ENCODE data around the gene CSNK1D.

Gene CSNK1D

DNA sequence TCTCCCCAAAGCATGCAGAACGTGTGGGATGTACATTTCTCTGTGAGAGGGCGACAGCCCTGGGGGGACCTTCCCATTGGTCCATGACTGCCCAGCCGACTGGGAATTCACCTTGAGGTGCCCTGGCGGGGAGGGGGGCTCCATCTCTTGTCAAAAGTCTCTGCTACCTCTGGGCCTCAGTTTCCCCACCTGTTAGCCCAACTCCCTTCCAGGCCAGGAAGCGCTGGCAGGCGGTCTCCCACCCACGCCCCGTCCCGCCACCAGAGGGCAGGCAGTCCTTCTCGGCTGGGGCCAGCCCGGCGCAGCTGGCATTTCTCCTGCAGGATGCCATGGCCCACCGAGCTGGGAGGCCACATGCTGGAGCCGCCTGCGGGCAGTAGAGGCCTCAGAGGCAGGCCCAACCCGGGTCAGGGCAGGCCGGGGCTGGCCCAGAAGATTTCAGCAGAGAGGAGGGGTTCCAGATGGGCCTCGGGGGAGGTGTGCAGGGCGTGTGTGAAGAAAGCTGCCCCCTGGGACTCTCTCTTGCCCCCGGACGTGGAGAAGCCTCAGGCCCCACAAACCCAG lies 27.3 kb upstream of the CSNK1D start:
- Histone ChIP-seq H3K9ac (ENCODE audit: low read depth in 1 of 2, low read length in 2 of 2) (peak overlapping the region in 1 of 2 donors; percentile 6), H3K36me3 (ENCODE audit: control insufficient read depth in 2 of 2, insufficient read depth in 2 of 2, low read length in 2 of 2) (no peaks in the 10 kb centered on the region), H3K4me3 (ENCODE audit: low read length in 2 of 2) (no peak overlapping the region), H3K27ac (ENCODE audit: low read depth in 2 of 2, low read length in 2 of 2) (no peak overlapping the region), H3K9me3 (ENCODE audit: control insufficient read depth in 2 of 2, low read length in 2 of 2) (no peaks in the 10 kb centered on the region), H3K4me1 (ENCODE audit: control insufficient read depth in 2 of 2, insufficient read depth in 2 of 2, low read length in 2 of 2) (peaks cover 30 to 34% of the 10 kb centered on the region in 2 donors), H3K27me3 (ENCODE audit: control insufficient read depth in 2 of 2, insufficient read depth in 2 of 2, low read length in 2 of 2) (no peaks in the 10 kb centered on the region)

DNA sequence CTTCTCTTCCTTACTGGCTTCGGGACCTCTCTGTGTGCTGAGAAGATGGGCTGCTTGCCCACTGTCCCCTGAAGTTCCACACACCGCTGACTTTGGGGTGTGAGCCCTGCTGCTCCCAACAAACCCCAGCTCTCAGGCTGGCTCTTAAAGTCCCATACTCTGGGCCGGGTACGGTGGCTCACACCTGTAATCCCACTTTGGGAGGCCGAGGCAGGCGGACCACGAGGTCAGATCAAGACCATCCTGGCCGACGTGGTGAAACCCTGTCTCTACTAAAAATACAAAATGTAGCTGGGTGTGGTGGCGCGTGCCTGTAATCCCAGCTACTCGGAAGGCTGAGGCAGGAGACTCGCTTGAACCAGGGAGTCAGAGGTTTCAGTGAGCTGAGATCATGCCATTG lies 26.7 kb upstream of the CSNK1D start:
- Histone ChIP-seq H3K9ac (ENCODE audit: low read depth in 1 of 2, low read length in 2 of 2) (no peak overlapping the region), H3K36me3 (ENCODE audit: control insufficient read depth in 2 of 2, insufficient read depth in 2 of 2, low read length in 2 of 2) (no peaks in the 10 kb centered on the region), H3K27ac (ENCODE audit: low read depth in 2 of 2, low read length in 2 of 2) (no peak overlapping the region), H3K4me3 (ENCODE audit: low read length in 2 of 2) (no peak overlapping the region), H3K9me3 (ENCODE audit: control insufficient read depth in 2 of 2, low read length in 2 of 2) (no peaks in the 10 kb centered on the region), H3K4me1 (ENCODE audit: control insufficient read depth in 2 of 2, insufficient read depth in 2 of 2, low read length in 2 of 2) (peaks cover 33 to 37% of the 10 kb centered on the region in 2 donors), H3K27me3 (ENCODE audit: control insufficient read depth in 2 of 2, insufficient read depth in 2 of 2, low read length in 2 of 2) (no peaks in the 10 kb centered on the region)

DNA sequence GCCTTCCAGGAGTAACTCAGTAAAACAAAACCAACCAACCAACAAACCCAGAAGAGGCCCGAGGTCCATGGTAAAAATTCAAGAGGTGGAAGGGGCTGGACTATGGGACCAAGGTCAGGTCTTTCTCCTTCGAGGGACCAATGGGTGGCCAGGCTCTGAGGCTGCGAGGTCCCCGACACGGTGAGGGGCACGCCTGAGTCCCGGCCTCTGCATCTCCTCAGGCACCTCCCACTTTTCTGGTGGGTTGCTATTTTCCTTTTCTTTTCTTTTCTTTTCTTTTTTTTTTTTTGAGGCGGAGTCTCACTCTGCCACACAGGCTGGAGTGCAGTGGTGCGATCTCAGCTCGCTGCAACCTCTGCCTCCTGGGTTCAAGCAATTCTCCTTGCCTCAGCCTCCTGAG lies 26.0 kb upstream of the CSNK1D start:
- Histone ChIP-seq H3K4me3 (ENCODE audit: low read length in 2 of 2) (no peak overlapping the region), H3K27ac (ENCODE audit: low read depth in 2 of 2, low read length in 2 of 2) (peak overlapping the region in 1 of 2 donors; percentile 96), H3K4me1 (ENCODE audit: control insufficient read depth in 2 of 2, insufficient read depth in 2 of 2, low read length in 2 of 2) (peaks cover 40 to 44% of the 10 kb centered on the region in 2 donors)

DNA sequence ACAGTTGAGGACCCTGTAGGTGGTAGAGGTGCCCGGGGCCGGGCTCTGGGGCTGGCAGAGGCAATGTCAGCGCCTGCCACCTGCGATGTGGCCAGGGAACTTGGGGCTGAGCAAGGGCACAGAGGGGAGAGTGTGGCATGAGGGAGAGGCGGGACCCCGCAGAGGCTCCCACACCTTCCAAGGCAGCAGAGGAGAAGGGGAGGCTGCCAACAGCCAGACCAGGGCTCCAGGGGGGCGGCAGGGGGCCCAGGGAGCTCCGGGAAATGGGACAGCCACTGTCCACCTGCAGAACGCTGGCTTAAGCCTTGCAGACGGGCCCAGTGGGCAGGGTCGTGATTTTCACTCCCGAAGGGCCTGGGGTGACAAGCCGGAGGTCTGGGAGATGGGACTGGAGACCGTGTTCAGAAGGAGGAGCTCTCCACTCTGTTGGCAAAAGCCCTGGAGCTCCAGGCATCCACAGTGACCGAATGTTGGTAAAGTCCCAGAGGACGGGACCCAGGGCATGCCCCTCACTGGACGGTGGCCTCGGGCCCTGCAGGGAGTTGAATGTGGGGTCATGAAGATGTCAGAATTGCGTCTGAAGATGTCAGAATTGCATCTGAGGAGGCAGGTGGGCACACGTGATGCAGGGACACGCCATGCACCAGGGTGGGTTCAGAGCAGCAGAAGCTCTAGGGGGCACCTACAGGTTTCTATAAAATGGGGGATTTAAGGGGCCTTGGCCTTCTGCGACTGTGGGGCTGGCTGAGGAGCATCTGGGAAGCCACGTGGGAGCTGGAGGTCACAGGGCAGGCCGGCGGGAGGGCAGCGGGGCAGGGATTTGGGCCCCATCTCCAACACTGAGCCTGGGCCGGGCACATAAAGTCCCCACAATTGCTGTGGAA lies 25.3 kb upstream of the CSNK1D start:
- H3K4me3 ChIP-seq (ENCODE audit: low read length in 2 of 2): peak overlapping the region; percentile 76 to 86

More for the DNA sequence above, 26.0 kb upstream of the CSNK1D start:
- H3K27me3 ChIP-seq (ENCODE audit: control insufficient read depth in 2 of 2, insufficient read depth in 2 of 2, low read length in 2 of 2): no peaks in the 10 kb centered on the region
- no peak overlapping the region for H3K9ac ChIP-seq (ENCODE audit: low read depth in 1 of 2, low read length in 2 of 2)
- H3K9me3 ChIP-seq (ENCODE audit: control insufficient read depth in 2 of 2, low read length in 2 of 2): no peaks in the 10 kb centered on the region
- no peaks in the 10 kb centered on the region for H3K36me3 ChIP-seq (ENCODE audit: control insufficient read depth in 2 of 2, insufficient read depth in 2 of 2, low read length in 2 of 2)

DNA sequence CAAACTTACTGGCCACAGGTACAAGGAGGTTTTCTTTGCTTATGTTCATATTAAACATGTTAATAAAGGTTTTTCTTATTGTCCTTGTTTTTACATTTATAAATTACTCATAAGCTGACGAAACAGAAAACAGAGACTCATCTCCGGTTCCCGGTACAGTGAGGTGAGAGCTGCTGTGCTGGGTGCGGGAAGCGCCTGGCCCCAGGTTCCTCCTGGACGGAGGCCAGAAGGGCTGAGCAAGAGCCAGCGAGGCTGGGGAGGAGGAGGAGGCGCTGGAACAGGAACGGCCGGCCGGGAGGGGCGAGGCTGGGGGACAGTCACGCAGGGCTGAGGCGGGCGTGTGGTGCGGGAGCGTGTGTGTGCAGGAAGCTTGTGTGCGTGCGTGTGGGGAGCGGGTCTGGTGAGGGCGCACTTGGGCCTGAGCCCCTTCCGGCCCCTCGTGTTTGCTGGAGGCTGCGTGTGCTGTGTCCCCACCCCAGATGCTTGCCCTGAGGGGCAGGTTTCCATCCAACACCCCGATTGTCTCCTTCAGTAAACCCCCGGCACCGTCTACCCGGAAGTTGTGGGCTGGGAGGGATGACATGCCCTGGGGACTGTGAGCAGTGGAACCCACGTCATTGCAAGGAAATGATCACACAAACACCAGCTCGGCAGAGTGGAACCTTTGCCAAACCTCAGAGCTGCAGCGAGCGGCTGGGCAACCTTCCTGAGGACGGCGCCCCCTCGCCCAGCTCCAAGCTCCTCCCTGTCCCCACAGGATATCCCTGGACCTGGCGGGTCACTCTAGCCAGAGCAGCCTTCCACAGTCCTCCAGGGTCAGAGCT lies 24.4 kb upstream of the CSNK1D start:
- Histone ChIP-seq H3K9me3 (ENCODE audit: control insufficient read depth in 2 of 2, low read length in 2 of 2) (no peaks in the 10 kb centered on the region), H3K27ac (ENCODE audit: low read depth in 2 of 2, low read length in 2 of 2) (peak overlapping the region; percentile 94 to 96), H3K4me1 (ENCODE audit: control insufficient read depth in 2 of 2, insufficient read depth in 2 of 2, low read length in 2 of 2) (peaks cover 50 to 54% of the 10 kb centered on the region in 2 donors), H3K4me3 (ENCODE audit: low read length in 2 of 2) (peak overlapping the region; percentile 76 to 86), H3K9ac (ENCODE audit: low read depth in 1 of 2, low read length in 2 of 2) (peak overlapping the region; percentile 89 to 96), H3K36me3 (ENCODE audit: control insufficient read depth in 2 of 2, insufficient read depth in 2 of 2, low read length in 2 of 2) (no peaks in the 10 kb centered on the region), H3K27me3 (ENCODE audit: control insufficient read depth in 2 of 2, insufficient read depth in 2 of 2, low read length in 2 of 2) (no peaks in the 10 kb centered on the region)

More for the DNA sequence above, 25.3 kb upstream of the CSNK1D start:
- no peaks in the 10 kb centered on the region for H3K36me3 ChIP-seq (ENCODE audit: control insufficient read depth in 2 of 2, insufficient read depth in 2 of 2, low read length in 2 of 2)
- H3K27me3 ChIP-seq (ENCODE audit: control insufficient read depth in 2 of 2, insufficient read depth in 2 of 2, low read length in 2 of 2): no peaks in the 10 kb centered on the region
- H3K27ac ChIP-seq (ENCODE audit: low read depth in 2 of 2, low read length in 2 of 2): peak overlapping the region; percentile 94 to 96
- H3K9ac ChIP-seq (ENCODE audit: low read depth in 1 of 2, low read length in 2 of 2): peak overlapping the region; percentile 89 to 96
- no peaks in the 10 kb centered on the region for H3K9me3 ChIP-seq (ENCODE audit: control insufficient read depth in 2 of 2, low read length in 2 of 2)
- peaks cover 47 to 50% of the 10 kb centered on the region in 2 donors for H3K4me1 ChIP-seq (ENCODE audit: control insufficient read depth in 2 of 2, insufficient read depth in 2 of 2, low read length in 2 of 2)

DNA sequence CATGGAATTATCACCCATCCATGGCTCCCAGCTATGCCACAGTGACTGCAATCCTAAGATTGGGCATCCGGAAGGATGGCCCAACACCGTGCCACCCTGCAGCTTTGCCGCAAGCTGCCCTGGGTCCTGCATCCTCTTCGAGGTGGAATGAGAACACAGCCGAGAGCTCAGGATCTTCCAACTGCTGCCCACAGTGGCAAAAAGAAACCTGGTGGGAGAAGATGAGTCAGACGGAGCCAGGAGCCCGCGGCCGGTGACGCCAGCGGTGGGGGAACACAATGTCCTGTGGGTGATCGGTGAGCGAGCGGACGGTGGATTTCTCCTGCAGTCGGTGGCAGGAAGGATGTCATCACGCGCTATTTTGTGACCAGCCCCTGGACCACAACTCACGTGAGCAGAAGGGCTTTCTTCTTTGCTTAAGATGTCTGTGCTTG lies 23.8 kb upstream of the CSNK1D start:
- peak overlapping the region; percentile 76 to 86 for H3K4me3 ChIP-seq (ENCODE audit: low read length in 2 of 2)
- H3K9me3 ChIP-seq (ENCODE audit: control insufficient read depth in 2 of 2, low read length in 2 of 2): no peaks in the 10 kb centered on the region
- peaks cover 50 to 55% of the 10 kb centered on the region in 2 donors for H3K4me1 ChIP-seq (ENCODE audit: control insufficient read depth in 2 of 2, insufficient read depth in 2 of 2, low read length in 2 of 2)
- H3K36me3 ChIP-seq (ENCODE audit: control insufficient read depth in 2 of 2, insufficient read depth in 2 of 2, low read length in 2 of 2): no peaks in the 10 kb centered on the region
- H3K27ac ChIP-seq (ENCODE audit: low read depth in 2 of 2, low read length in 2 of 2): peak overlapping the region; percentile 94 to 96
- no peaks in the 10 kb centered on the region for H3K27me3 ChIP-seq (ENCODE audit: control insufficient read depth in 2 of 2, insufficient read depth in 2 of 2, low read length in 2 of 2)
- peak overlapping the region; percentile 89 to 96 for H3K9ac ChIP-seq (ENCODE audit: low read depth in 1 of 2, low read length in 2 of 2)

DNA sequence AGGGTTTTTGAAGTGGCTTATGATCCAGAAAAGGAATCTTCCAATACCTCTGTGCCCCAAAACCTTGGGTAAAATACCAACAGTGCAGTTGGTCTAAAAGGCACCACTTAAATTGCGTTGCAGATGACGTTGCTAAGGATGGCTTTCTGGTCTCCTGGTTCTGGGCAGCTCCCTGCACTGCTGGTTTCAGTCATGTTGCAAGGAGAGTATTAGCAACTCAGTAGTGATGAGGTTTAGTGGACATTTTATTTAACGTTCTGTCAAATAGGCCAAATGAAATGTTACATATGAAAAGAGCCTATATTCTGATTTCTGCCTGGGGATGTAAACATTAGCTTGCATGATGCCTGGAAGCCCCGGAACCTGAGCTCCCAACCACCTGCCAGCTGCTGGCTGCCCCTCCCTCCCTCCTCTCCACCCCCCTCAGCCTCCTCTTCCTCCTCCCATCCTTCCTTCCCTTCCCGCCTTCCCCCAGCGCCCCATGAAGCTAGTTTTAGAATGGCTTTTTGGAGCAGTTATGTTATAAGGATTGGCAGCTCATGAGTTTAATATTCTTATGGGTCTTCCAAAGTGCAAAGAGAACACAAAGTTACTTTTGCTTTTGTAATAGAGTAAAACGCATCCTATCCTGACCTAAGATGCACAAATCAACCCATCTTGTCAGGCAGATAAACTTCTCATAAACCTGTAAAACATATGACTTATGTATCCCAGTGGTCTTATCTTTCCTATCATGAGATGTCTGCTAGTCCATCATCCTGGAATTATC lies 23.2 kb upstream of the CSNK1D start:
- Histone ChIP-seq H3K27ac (ENCODE audit: low read depth in 2 of 2, low read length in 2 of 2) (peak overlapping the region; percentile 94 to 96), H3K9me3 (ENCODE audit: control insufficient read depth in 2 of 2, low read length in 2 of 2) (no peaks in the 10 kb centered on the region), H3K36me3 (ENCODE audit: control insufficient read depth in 2 of 2, insufficient read depth in 2 of 2, low read length in 2 of 2) (no peaks in the 10 kb centered on the region), H3K4me3 (ENCODE audit: low read length in 2 of 2) (peak overlapping the region; percentile 76 to 86), H3K9ac (ENCODE audit: low read depth in 1 of 2, low read length in 2 of 2) (peak overlapping the region; percentile 89 to 96), H3K27me3 (ENCODE audit: control insufficient read depth in 2 of 2, insufficient read depth in 2 of 2, low read length in 2 of 2) (no peaks in the 10 kb centered on the region), H3K4me1 (ENCODE audit: control insufficient read depth in 2 of 2, insufficient read depth in 2 of 2, low read length in 2 of 2) (peaks cover 54 to 60% of the 10 kb centered on the region in 2 donors)

DNA sequence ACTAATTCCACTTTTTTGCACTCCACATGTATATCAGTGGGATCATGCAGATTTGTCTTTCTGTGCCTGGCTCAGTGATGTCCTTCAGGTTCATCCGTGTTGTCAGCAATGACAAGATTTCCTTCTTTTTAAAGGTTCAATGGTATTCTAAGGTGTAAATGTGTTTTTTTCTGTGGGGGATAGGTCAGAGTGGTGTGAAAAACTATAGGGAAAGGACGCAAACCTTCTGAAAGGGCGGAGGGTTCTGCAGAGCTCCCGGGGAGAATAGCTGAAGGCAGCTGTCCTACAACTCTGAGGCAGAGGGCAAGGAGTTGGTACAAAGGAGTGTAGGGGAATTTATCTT lies 21.9 kb upstream of the CSNK1D start:
- no peaks in the 10 kb centered on the region for H3K27me3 ChIP-seq (ENCODE audit: control insufficient read depth in 2 of 2, insufficient read depth in 2 of 2, low read length in 2 of 2)
- no peak overlapping the region for H3K4me3 ChIP-seq (ENCODE audit: low read length in 2 of 2)
- H3K9me3 ChIP-seq (ENCODE audit: control insufficient read depth in 2 of 2, low read length in 2 of 2): no peaks in the 10 kb centered on the region
- peak overlapping the region in 1 of 2 donors; percentile 47 for H3K9ac ChIP-seq (ENCODE audit: low read depth in 1 of 2, low read length in 2 of 2)
- H3K27ac ChIP-seq (ENCODE audit: low read depth in 2 of 2, low read length in 2 of 2): peak overlapping the region; percentile 94 to 96
- peaks cover 54 to 55% of the 10 kb centered on the region in 2 donors for H3K4me1 ChIP-seq (ENCODE audit: control insufficient read depth in 2 of 2, insufficient read depth in 2 of 2, low read length in 2 of 2)
- H3K36me3 ChIP-seq (ENCODE audit: control insufficient read depth in 2 of 2, insufficient read depth in 2 of 2, low read length in 2 of 2): no peaks in the 10 kb centered on the region

DNA sequence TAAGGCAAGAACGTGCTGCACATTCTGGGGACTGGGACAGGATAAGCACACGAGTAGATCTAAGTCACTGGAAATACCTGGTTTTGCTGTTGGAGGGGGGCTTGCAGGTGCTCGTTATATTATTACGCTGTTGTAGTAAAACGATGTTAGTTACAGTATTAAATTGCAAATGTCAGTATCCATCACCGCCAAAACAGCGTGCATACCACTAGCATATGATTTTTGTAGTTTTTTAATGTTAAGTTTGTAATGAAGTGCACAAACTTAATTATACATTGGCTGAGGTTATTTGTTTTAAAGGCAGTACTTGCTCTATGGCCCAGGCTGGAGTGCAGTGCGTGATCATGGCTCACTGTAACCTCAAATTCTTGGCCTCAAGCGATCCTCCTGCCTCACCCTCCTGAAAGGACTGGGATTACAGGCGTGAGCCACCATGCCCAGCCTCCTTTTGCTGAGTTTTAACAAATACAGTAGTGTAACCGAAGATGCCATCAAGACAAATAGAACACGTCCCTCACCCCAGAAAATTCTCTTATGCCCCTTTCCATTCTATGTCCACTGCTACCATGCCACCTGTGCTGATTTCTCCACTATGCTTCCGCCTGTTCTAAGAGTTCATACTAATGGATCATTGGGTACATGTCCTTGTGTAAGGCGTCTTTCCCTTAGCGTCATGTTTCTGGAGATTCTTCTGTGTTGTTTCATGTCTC lies 20.7 kb upstream of the CSNK1D start:
- Histone ChIP-seq H3K4me3 (ENCODE audit: low read length in 2 of 2) (peak overlapping the region in 1 of 2 donors; percentile 60), H3K27me3 (ENCODE audit: control insufficient read depth in 2 of 2, insufficient read depth in 2 of 2, low read length in 2 of 2) (no peaks in the 10 kb centered on the region), H3K9ac (ENCODE audit: low read depth in 1 of 2, low read length in 2 of 2) (peak overlapping the region; percentile 56 to 66), H3K27ac (ENCODE audit: low read depth in 2 of 2, low read length in 2 of 2) (peak overlapping the region; percentile 94 to 96), H3K36me3 (ENCODE audit: control insufficient read depth in 2 of 2, insufficient read depth in 2 of 2, low read length in 2 of 2) (no peaks in the 10 kb centered on the region), H3K9me3 (ENCODE audit: control insufficient read depth in 2 of 2, low read length in 2 of 2) (no peaks in the 10 kb centered on the region), H3K4me1 (ENCODE audit: control insufficient read depth in 2 of 2, insufficient read depth in 2 of 2, low read length in 2 of 2) (peaks cover 54 to 55% of the 10 kb centered on the region in 2 donors)

Data from mucosa of rectum (tissue), 2 donors.